Measurements from ENCODE around the gene LSM2.
"Not testable (repeated sequence)": the region's sequence is repeated elsewhere in the genome, so short reads cannot be mapped to it uniquely, and the experiment has no call there.

Gene LSM2

GRCh38 chr6:31806470-31807272, at the start of gene LSM2:
Gene LSM2, minus strand, starts transcription at chr6:31806966. Its CDS starts 209 bp downstream, at chr6:31806757.
- Histone ChIP-seq H3K36me3 (ENCODE audit: low read depth) (peaks cover 28% of the 10 kb centered on the region), H3K9me3 (ENCODE audit: severe bottlenecking) (no peaks in the 10 kb centered on the region), H3K27ac (ENCODE audit: poor library complexity, severe bottlenecking) (peak within 1 kb of the TSS; percentile 68), H3K4me1 (ENCODE audit: insufficient read depth, poor library complexity, severe bottlenecking) (peaks cover 11% of the 10 kb centered on the region), H3K4me3 (ENCODE audit: severe bottlenecking) (peak within 1 kb of the TSS; percentile 67), H3K27me3 (ENCODE audit: insufficient read depth, poor library complexity, severe bottlenecking) (no peaks in the 10 kb centered on the region)
- peak; percentile 96 for DNase-seq (ENCODE audit: low spot score)
- TF ChIP-seq CTCF (IDR thresholded peaks at IDR 0.05; ENCODE audit: poor library complexity, severe bottlenecking) = peak; percentile 34
- ATAC-seq (ENCODE audit: low read depth) = peak; percentile 96

GRCh38 chr6:31851980-31852718, 45.4 kb upstream of the LSM2 start:
- not testable (repeated sequence) for H3K36me3 ChIP-seq (ENCODE audit: low read depth); H3K27ac ChIP-seq (ENCODE audit: poor library complexity, severe bottlenecking); H3K9me3 ChIP-seq (ENCODE audit: severe bottlenecking); DNase-seq (ENCODE audit: low spot score); H3K27me3 ChIP-seq (ENCODE audit: insufficient read depth, poor library complexity, severe bottlenecking); ATAC-seq (ENCODE audit: low read depth); H3K4me3 ChIP-seq (ENCODE audit: severe bottlenecking); H3K4me1 ChIP-seq (ENCODE audit: insufficient read depth, poor library complexity, severe bottlenecking)

- H3K27me3 ChIP-seq (ENCODE audit: insufficient read depth, poor library complexity, severe bottlenecking) = no peaks in the 10 kb centered on the region
- no peak overlapping the region for H3K27ac ChIP-seq (ENCODE audit: poor library complexity, severe bottlenecking)
- H3K4me1 ChIP-seq (ENCODE audit: insufficient read depth, poor library complexity, severe bottlenecking) = no peaks in the 10 kb centered on the region
- no peaks in the 10 kb centered on the region for H3K9me3 ChIP-seq (ENCODE audit: severe bottlenecking)
- H3K36me3 ChIP-seq (ENCODE audit: low read depth) = no peaks in the 10 kb centered on the region
- DNase-seq (ENCODE audit: low spot score) (no peak), ATAC-seq (ENCODE audit: low read depth) (no peak)
- no peak for TF ChIP-seq CTCF (IDR thresholded peaks at IDR 0.05; ENCODE audit: poor library complexity, severe bottlenecking)
- H3K4me3 ChIP-seq (ENCODE audit: severe bottlenecking) = no peak overlapping the region
Measured at GRCh38 chr6:31851485-31851832, 44.7 kb upstream of the LSM2 start.

- Histone ChIP-seq H3K27ac (ENCODE audit: poor library complexity, severe bottlenecking) (no peak overlapping the region), H3K36me3 (ENCODE audit: low read depth) (no peaks in the 10 kb centered on the region)
- TF ChIP-seq CTCF (IDR thresholded peaks at IDR 0.05; ENCODE audit: poor library complexity, severe bottlenecking) = no peak
Measured at GRCh38 chr6:31850765-31851484, 44.2 kb upstream of the LSM2 start.

GRCh38 chr6:31847276-31847978, 40.7 kb upstream of the LSM2 start:
- Histone ChIP-seq H3K27ac (ENCODE audit: poor library complexity, severe bottlenecking) (no peak overlapping the region), H3K4me1 (ENCODE audit: insufficient read depth, poor library complexity, severe bottlenecking) (no peaks in the 10 kb centered on the region), H3K4me3 (ENCODE audit: severe bottlenecking) (no peak overlapping the region), H3K27me3 (ENCODE audit: insufficient read depth, poor library complexity, severe bottlenecking) (no peaks in the 10 kb centered on the region), H3K9me3 (ENCODE audit: severe bottlenecking) (no peaks in the 10 kb centered on the region), H3K36me3 (ENCODE audit: low read depth) (no peaks in the 10 kb centered on the region)
- no peak for TF ChIP-seq CTCF (IDR thresholded peaks at IDR 0.05; ENCODE audit: poor library complexity, severe bottlenecking)
- ATAC-seq (ENCODE audit: low read depth) (no peak), DNase-seq (ENCODE audit: low spot score) (no peak)

More at GRCh38 chr6:31850765-31851484, 44.2 kb upstream of the LSM2 start:
- DNase-seq (ENCODE audit: low spot score) (no peak), ATAC-seq (ENCODE audit: low read depth) (no peak)
- Histone ChIP-seq H3K9me3 (ENCODE audit: severe bottlenecking) (no peaks in the 10 kb centered on the region), H3K4me3 (ENCODE audit: severe bottlenecking) (no peak overlapping the region), H3K27me3 (ENCODE audit: insufficient read depth, poor library complexity, severe bottlenecking) (no peaks in the 10 kb centered on the region), H3K4me1 (ENCODE audit: insufficient read depth, poor library complexity, severe bottlenecking) (no peaks in the 10 kb centered on the region)

All from RWPE2 (cell line).